Measurements from ENCODE around the gene IFNAR1.
"Not testable (repeated sequence)": the region's sequence is repeated elsewhere in the genome, so short reads cannot be mapped to it uniquely, and the experiment has no call there.

Gene IFNAR1

DNA sequence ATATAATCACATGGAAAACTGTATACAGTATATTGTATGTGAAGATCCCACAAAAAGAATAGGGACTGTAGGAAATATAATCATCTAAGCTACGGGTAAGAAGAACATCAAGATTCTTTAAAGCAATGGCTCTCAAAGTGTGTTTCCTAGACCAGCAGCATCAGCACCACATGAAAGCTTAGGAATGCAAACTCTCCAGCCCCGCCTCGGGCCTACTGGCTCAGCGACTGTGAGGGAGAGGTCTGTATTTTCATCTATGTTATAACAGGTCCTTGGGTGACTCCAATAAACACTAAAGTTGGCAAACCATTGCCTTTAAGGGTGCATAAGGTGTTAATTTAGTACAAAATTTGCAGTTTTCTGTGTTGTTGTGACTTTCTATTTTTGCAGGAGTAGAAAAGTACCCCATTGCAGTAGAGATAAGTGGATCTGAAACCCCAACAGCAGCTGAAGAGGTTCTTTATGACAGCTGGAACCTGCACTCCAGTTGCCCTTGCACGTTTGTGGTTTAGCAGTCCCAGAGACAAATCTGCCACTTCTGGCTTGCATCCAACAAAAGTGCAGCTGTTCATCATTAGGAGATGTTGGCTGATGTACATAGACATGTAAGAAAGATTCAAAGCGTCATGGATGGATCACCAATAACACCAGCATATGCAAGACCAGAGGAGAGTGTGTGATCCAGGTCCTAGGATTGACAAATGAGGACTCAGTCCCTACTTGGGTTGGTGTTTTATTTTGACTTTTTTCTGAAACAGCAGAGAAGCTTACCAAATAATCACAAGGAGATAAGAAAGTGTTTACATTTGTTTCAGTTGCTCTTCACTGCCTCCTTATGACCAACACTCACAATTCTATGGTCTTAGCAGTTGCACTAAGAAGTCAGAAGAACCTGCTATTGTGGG is 15.9 kb upstream of the IFNAR1 start:
- Histone ChIP-seq H3K4me3 (ENCODE audit: low read length) (no peak overlapping the region), H3K36me3 (ENCODE audit: control insufficient read depth, insufficient read depth, low read length, severe bottlenecking) (no peaks in the 10 kb centered on the region), H3K27me3 (replicated peaks; ENCODE audit: control insufficient read depth, insufficient read depth, low read length) (no peaks in the 10 kb centered on the region), H3K4me1 (ENCODE audit: control insufficient read depth, insufficient read depth, low read length) (peaks cover 3% of the 10 kb centered on the region), H3K9ac (ENCODE audit: low read length) (no peak overlapping the region), H3K9me3 (ENCODE audit: control insufficient read depth, low read length) (peaks cover 5% of the 10 kb centered on the region)
- DNase-seq (ENCODE audit: low read depth), result peak; percentile 24

DNA sequence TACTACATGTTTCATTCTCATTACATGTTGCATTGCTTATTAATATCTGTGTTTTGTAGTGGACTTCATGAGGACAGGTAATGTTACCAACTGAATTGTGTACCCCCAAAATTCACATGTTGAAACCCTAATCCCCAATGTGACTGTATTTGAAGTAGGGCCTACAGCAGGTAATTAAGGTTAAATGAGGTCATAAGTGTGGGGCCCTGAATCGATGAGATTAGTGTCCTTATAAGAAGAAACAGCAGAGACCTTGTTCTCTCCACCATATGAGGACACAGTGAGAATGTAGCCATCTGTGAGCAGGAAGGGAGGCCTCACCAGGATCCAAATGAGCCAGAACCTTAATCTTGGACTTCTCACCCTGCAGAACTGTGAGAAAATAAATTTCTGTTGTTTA is 15.0 kb upstream of the IFNAR1 start:
- no peak overlapping the region for H3K4me3 ChIP-seq (ENCODE audit: low read length)
- H3K4me1 ChIP-seq (ENCODE audit: control insufficient read depth, insufficient read depth, low read length), result peaks cover 3% of the 10 kb centered on the region
- no peaks in the 10 kb centered on the region for H3K27me3 ChIP-seq (replicated peaks; ENCODE audit: control insufficient read depth, insufficient read depth, low read length)
- no peak overlapping the region for H3K9ac ChIP-seq (ENCODE audit: low read length)
- H3K9me3 ChIP-seq (ENCODE audit: control insufficient read depth, low read length), result peaks cover 12% of the 10 kb centered on the region
- H3K36me3 ChIP-seq (ENCODE audit: control insufficient read depth, insufficient read depth, low read length, severe bottlenecking), result no peaks in the 10 kb centered on the region
- no peak for DNase-seq (ENCODE audit: low read depth)

DNA sequence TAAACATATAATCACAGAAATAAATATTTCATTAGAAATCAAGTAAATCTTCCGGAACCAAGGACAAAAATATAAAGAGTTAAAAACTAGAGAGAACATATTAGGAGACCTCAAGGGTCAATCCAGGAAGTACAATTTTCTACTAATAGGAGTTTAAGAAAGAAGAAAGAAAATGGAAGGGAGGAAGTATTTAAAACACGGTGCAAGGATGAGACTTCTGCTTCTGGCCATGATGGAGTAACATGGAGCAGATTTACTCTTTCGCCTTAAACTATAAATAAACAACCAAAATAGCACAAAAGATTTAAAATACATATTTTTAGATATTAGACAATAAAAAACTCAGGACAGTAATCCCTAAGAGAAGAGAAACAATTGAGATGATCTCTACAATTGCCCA is 12.6 kb upstream of the IFNAR1 start:
- no peak overlapping the region for H3K9ac ChIP-seq (ENCODE audit: low read length)
- no peak for DNase-seq (ENCODE audit: low read depth)
- no peaks in the 10 kb centered on the region for H3K36me3 ChIP-seq (ENCODE audit: control insufficient read depth, insufficient read depth, low read length, severe bottlenecking)

DNA sequence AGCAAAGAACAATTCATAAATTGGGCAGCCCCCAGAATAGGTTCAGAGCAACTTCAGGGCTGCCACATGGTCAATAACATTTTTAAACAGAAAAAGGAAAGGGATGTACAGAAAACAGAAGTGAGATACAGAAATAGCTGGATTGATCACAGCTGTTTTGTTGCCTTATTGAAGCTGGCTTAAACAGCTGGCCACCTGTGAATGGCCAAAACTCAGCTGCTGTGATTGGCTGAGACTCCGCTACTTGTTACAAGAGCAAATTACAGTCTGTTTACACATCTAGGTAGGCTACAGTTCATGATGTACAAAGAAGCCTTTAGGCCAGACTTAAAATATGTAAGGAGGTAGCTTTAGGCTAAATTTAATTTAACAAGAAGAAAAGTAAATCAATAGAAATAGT is 11.6 kb upstream of the IFNAR1 start:
- no peak for DNase-seq (ENCODE audit: low read depth)
- H3K36me3 ChIP-seq (ENCODE audit: control insufficient read depth, insufficient read depth, low read length, severe bottlenecking), result no peaks in the 10 kb centered on the region
- peaks cover 12% of the 10 kb centered on the region for H3K9me3 ChIP-seq (ENCODE audit: control insufficient read depth, low read length)

More for the DNA sequence above, 12.6 kb upstream of the IFNAR1 start:
- Histone ChIP-seq H3K4me1 (ENCODE audit: control insufficient read depth, insufficient read depth, low read length) (peaks cover 15% of the 10 kb centered on the region), H3K27me3 (replicated peaks; ENCODE audit: control insufficient read depth, insufficient read depth, low read length) (no peaks in the 10 kb centered on the region), H3K9me3 (ENCODE audit: control insufficient read depth, low read length) (peaks cover 12% of the 10 kb centered on the region), H3K4me3 (ENCODE audit: low read length) (no peak overlapping the region)

DNA sequence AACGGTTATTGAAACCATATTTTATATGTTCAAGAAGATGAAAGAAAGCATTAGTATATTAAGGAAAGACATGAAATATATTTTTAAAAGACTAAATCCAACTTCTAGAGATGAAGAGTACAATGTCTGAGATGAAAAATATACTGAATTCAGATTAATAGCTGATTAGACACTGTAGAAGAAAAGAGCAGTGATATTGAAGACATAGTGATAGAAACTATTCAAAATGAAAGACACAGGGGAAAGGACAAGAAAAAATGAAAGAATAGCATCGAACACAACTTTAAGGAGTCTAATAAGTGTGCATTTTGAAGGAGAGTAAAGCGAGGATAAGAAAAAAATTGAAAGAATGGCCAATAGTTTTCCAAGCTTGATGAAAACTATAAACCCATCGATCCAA is 11.2 kb upstream of the IFNAR1 start:
- H3K36me3 ChIP-seq (ENCODE audit: control insufficient read depth, insufficient read depth, low read length, severe bottlenecking), result no peaks in the 10 kb centered on the region

More for the DNA sequence above, 11.6 kb upstream of the IFNAR1 start:
- no peak overlapping the region for H3K9ac ChIP-seq (ENCODE audit: low read length)
- no peaks in the 10 kb centered on the region for H3K27me3 ChIP-seq (replicated peaks; ENCODE audit: control insufficient read depth, insufficient read depth, low read length)
- H3K4me1 ChIP-seq (ENCODE audit: control insufficient read depth, insufficient read depth, low read length), result peaks cover 16% of the 10 kb centered on the region
- H3K4me3 ChIP-seq (ENCODE audit: low read length), result no peak overlapping the region

DNA sequence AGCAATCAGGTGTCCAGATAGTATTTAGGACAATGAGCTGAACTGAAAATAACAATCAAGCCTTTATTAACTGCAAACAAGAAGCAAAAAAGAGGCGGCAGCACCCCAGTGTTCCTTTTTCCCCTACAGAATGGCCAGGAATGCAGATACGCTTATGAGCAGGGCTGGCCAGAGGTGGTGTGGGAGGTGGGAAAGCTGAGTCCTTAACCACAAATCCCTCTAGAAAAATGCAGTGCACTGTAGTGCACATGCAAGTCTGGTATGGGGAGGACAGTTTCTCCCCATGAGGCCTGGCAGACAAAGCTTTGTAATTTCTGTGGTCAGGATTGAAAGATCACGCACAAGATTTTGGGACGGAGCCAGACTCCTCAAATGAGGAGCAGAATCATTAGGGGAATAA is 10.7 kb upstream of the IFNAR1 start:
- peaks cover 12% of the 10 kb centered on the region for H3K9me3 ChIP-seq (ENCODE audit: control insufficient read depth, low read length)
- no peaks in the 10 kb centered on the region for H3K27me3 ChIP-seq (replicated peaks; ENCODE audit: control insufficient read depth, insufficient read depth, low read length)
- H3K36me3 ChIP-seq (ENCODE audit: control insufficient read depth, insufficient read depth, low read length, severe bottlenecking), result no peaks in the 10 kb centered on the region
- no peak overlapping the region for H3K9ac ChIP-seq (ENCODE audit: low read length)
- peaks cover 16% of the 10 kb centered on the region for H3K4me1 ChIP-seq (ENCODE audit: control insufficient read depth, insufficient read depth, low read length)
- H3K4me3 ChIP-seq (ENCODE audit: low read length), result no peak overlapping the region
- DNase-seq (ENCODE audit: low read depth), result peak; percentile 17

More for the DNA sequence above, 11.2 kb upstream of the IFNAR1 start:
- Histone ChIP-seq H3K27me3 (replicated peaks; ENCODE audit: control insufficient read depth, insufficient read depth, low read length) (no peaks in the 10 kb centered on the region), H3K9me3 (ENCODE audit: control insufficient read depth, low read length) (peaks cover 12% of the 10 kb centered on the region), H3K9ac (ENCODE audit: low read length) (no peak overlapping the region), H3K4me3 (ENCODE audit: low read length) (no peak overlapping the region), H3K4me1 (ENCODE audit: control insufficient read depth, insufficient read depth, low read length) (peaks cover 16% of the 10 kb centered on the region)
- DNase-seq (ENCODE audit: low read depth), result no peak

DNA sequence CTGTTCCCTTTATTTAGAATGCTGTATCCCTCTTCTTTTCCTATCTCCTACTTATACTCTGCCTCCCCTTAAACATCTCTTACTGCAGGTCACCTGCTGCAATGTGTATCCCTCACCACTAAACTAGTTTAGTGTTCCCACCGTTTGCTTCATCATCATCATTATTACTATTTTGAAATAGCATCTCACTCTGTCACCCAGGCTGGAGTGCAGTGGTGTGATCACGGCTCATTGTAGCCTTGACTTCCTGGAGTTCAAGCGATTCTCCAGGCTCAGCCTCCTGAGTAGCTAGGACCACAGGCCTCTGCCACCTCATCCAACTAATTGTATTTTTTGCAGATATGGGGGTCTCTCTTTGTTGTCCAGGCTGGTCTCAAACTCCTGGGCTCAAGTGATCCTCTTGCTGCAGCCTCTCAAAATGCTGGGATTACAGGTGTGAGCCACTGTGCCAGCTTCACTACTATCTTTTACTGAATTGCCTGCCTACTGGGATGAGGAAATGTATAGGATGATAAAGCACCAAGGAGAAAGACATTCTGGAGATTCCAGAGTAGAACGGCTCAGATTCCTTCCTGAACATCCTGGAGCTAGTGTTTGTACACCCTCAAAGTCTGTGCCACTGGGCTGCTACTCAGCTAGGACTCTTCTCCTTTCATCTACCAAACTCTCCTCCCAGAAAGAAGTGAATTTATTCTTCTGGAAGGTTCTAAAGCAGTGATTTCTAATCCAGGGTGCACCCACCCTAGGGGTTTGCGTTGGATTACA is 8.6 kb upstream of the IFNAR1 start:
- Histone ChIP-seq H3K27me3 (replicated peaks; ENCODE audit: control insufficient read depth, insufficient read depth, low read length) (no peaks in the 10 kb centered on the region), H3K9me3 (ENCODE audit: control insufficient read depth, low read length) (peaks cover 12% of the 10 kb centered on the region), H3K4me1 (ENCODE audit: control insufficient read depth, insufficient read depth, low read length) (peaks cover 16% of the 10 kb centered on the region), H3K4me3 (ENCODE audit: low read length) (no peak overlapping the region), H3K36me3 (ENCODE audit: control insufficient read depth, insufficient read depth, low read length, severe bottlenecking) (no peaks in the 10 kb centered on the region), H3K9ac (ENCODE audit: low read length) (no peak overlapping the region)
- no peak for DNase-seq (ENCODE audit: low read depth)

DNA sequence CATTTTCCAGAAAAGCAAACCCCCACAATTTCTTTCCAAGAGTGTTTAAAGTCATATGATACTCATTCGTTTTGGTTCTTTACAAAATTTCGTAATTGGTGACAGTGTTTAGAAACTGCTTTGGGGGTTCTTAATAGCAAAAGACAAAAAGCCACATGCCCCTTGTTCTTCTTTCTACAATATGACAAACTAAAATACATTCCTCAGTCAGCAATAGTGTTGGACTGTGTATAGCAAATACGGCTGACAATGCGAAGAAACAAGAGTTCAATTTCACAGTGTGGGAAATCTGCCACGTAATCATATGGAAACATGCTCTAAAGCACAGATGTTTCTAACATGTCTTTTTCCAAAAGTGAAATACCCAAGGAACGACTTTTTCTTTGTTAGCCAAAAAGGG is 7.6 kb upstream of the IFNAR1 start:
- no peaks in the 10 kb centered on the region for H3K27me3 ChIP-seq (replicated peaks; ENCODE audit: control insufficient read depth, insufficient read depth, low read length)
- H3K9me3 ChIP-seq (ENCODE audit: control insufficient read depth, low read length), result peaks cover 12% of the 10 kb centered on the region
- DNase-seq (ENCODE audit: low read depth), result peak; percentile 10
- peak overlapping the region; percentile 53 for H3K4me3 ChIP-seq (ENCODE audit: low read length)
- no peaks in the 10 kb centered on the region for H3K36me3 ChIP-seq (ENCODE audit: control insufficient read depth, insufficient read depth, low read length, severe bottlenecking)
- peak overlapping the region; percentile 50 for H3K9ac ChIP-seq (ENCODE audit: low read length)
- H3K4me1 ChIP-seq (ENCODE audit: control insufficient read depth, insufficient read depth, low read length), result peaks cover 16% of the 10 kb centered on the region

DNA sequence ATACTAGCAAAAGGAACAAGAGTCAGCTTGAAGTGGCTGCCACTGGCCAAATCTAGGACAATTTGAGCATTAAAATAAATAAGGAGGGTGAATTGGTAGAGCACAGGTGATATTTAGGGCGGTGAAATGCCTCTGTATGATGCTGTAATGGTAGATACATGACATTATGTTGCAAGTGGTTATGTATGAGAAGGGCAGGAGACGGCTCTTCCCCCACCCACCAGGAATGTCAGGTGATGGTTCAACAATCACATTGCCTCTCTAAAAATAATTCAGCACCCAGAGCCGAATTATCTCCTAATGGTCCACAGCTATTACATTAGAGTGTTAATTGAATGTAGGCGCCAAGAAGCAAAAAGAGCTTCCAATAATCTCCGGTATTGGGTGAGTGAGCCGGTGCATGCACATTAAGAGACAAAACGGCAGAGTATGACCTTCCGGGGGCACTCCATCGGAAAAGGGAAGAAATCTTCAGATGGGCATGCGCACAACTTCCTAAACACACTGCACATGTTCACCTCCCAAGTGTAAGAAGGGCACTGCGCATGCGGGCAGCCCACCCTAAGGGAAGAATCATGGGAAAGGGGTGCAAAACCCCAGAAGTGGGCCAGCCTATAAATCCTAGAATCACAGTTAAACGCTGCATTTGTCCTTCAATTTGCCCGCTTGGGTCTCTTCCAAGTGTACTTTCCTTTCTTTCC is 6.8 kb upstream of the IFNAR1 start:
- no peak overlapping the region for H3K9ac ChIP-seq (ENCODE audit: low read length)
- H3K27me3 ChIP-seq (replicated peaks; ENCODE audit: control insufficient read depth, insufficient read depth, low read length), result no peaks in the 10 kb centered on the region
- no peak for DNase-seq (ENCODE audit: low read depth)
- peaks cover 12% of the 10 kb centered on the region for H3K9me3 ChIP-seq (ENCODE audit: control insufficient read depth, low read length)
- peaks cover 16% of the 10 kb centered on the region for H3K4me1 ChIP-seq (ENCODE audit: control insufficient read depth, insufficient read depth, low read length)
- H3K36me3 ChIP-seq (ENCODE audit: control insufficient read depth, insufficient read depth, low read length, severe bottlenecking), result no peaks in the 10 kb centered on the region
- no peak overlapping the region for H3K4me3 ChIP-seq (ENCODE audit: low read length)

DNA sequence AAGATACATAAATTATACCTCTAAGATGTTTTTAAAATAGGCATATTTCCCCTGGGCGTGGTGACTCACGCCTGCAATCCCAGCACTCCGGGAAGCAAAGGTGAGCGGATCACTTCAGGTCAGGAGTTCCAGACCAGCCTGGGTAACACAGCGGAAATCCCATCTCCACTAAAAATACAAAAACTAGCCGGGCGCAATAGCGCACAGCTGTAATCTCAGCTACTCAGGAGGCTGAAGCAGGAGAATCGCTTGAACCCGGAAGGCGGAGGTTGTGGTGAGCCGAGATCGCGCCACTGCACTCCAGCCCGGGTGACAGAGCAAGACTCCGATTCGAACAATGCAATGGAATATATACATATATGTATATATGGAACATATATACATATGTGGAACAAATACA is 3.8 kb upstream of the IFNAR1 start:
- peaks cover 21% of the 10 kb centered on the region for H3K4me1 ChIP-seq (ENCODE audit: control insufficient read depth, insufficient read depth, low read length)
- not testable (repeated sequence) for H3K9ac ChIP-seq (ENCODE audit: low read length); H3K36me3 ChIP-seq (ENCODE audit: control insufficient read depth, insufficient read depth, low read length, severe bottlenecking); H3K4me3 ChIP-seq (ENCODE audit: low read length); DNase-seq (ENCODE audit: low read depth); H3K27me3 ChIP-seq (replicated peaks; ENCODE audit: control insufficient read depth, insufficient read depth, low read length); H3K9me3 ChIP-seq (ENCODE audit: control insufficient read depth, low read length)

DNA sequence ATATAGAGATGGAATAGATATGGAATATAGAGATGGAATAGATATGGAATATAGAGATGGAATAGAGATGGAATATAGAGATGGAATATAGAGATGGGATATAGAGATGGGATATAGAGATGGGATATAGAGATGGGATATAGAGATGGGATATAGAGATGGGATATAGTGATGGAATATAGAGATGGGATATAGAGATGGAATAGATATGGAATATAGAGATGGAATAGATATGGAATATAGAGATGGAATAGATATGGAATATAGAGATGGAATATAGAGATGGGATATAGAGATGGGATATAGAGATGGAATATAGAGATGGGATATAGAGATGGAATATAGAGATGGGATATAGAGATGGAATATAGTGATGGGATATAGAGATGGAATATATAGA is 1.2 kb upstream of the IFNAR1 start:
- Histone ChIP-seq H3K4me3 (ENCODE audit: low read length) (peak overlapping the region; percentile 98), H3K4me1 (ENCODE audit: control insufficient read depth, insufficient read depth, low read length) (peaks cover 11% of the 10 kb centered on the region), H3K9ac (ENCODE audit: low read length) (peak overlapping the region; percentile 96)
- not testable (repeated sequence) for H3K9me3 ChIP-seq (ENCODE audit: control insufficient read depth, low read length); DNase-seq (ENCODE audit: low read depth); H3K27me3 ChIP-seq (replicated peaks; ENCODE audit: control insufficient read depth, insufficient read depth, low read length); H3K36me3 ChIP-seq (ENCODE audit: control insufficient read depth, insufficient read depth, low read length, severe bottlenecking)
